ENCODE measurements around the gene PLEKHD1. TPM values are rescaled to one million over a fixed set of nuclear protein-coding genes. Genes with fewer than 3 reads are reported as not detected.

PLEKHD1 gene
- total RNA-seq, 1 experiment from 2014 or later, result 1.0 TPM

DNA sequence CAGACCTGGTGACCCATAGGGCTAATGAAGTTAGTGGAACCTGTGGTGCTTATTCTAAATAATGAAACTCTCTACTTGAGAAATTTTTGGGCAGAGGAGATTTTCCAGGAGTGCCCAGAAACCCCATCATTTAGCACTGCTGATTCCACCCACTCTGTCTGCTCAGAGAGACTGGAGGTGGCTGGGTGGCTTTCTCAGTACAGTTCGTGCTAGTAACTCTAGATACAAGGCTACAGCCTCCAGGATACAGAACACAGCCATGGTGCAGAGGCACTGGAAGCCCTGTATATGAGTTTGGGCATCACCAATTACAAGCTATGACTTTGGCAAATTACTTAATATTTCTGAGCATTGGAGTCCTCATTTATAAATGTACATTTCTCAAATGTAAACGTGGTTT is 57.8 kb downstream of the PLEKHD1 start:
- ATAC-seq (no peak), DNase-seq (ENCODE audit: low spot score) (no peak)
- Mint-ChIP-seq H3K27me3 (ENCODE audit: low read depth) (peaks cover 9% of the 10 kb centered on the region; the same call in 1 of the 2 replicates), H3K4me3 (no peak overlapping the region), H3K27ac (no peak overlapping the region), H3K36me3 (no peaks in the 10 kb centered on the region), H3K9me3 (peaks cover 10% of the 10 kb centered on the region), H3K4me1 (0 out of 2 replicates have a peak, but pooled peaks cover 6% of the 10 kb centered on the region)
- ChIA-PET POLR2A (no interaction called here), CTCF (interaction anchor here (1.0 to 4.0 kb wide), 2 partner anchors 31 to 39 kb away, joined by 7 to 34 read pairs; partner anchors contain the start of gene CCDC177)
- TF ChIP-seq, protein P1, sequence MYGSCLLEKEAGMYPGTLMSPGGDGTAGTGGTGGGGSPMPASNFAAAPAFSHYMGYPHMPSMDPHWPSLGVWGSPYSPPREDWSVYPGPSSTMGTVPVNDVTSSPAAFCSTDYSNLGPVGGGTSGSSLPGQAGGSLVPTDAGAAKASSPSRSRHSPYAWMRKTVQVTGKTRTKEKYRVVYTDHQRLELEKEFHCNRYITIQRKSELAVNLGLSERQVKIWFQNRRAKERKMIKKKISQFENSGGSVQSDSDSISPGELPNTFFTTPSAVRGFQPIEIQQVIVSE (CRISPR knock-in tag; IDR thresholded peaks at IDR 0.05; ENCODE audit: borderline replicate concordance), result no peak
- TF ChIP-seq ZNF219 (CRISPR knock-in tag; IDR thresholded peaks at IDR 0.05; ENCODE audit: borderline replicate concordance), result no peak
- TF ChIP-seq ZNF423 (CRISPR knock-in tag; IDR thresholded peaks at IDR 0.05), result no peak
- TF ChIP-seq, protein P2, sequence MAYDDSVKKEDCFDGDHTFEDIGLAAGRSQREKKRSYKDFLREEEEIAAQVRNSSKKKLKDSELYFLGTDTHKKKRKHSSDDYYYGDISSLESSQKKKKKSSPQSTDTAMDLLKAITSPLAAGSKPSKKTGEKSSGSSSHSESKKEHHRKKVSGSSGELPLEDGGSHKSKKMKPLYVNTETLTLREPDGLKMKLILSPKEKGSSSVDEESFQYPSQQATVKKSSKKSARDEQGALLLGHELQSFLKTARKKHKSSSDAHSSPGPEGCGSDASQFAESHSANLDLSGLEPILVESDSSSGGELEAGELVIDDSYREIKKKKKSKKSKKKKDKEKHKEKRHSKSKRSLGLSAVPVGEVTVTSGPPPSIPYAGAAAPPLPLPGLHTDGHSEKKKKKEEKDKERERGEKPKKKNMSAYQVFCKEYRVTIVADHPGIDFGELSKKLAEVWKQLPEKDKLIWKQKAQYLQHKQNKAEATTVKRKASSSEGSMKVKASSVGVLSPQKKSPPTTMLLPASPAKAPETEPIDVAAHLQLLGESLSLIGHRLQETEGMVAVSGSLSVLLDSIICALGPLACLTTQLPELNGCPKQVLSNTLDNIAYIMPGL (CRISPR knock-in tag; IDR thresholded peaks at IDR 0.05), result no peak
- TF ChIP-seq, protein P3, sequence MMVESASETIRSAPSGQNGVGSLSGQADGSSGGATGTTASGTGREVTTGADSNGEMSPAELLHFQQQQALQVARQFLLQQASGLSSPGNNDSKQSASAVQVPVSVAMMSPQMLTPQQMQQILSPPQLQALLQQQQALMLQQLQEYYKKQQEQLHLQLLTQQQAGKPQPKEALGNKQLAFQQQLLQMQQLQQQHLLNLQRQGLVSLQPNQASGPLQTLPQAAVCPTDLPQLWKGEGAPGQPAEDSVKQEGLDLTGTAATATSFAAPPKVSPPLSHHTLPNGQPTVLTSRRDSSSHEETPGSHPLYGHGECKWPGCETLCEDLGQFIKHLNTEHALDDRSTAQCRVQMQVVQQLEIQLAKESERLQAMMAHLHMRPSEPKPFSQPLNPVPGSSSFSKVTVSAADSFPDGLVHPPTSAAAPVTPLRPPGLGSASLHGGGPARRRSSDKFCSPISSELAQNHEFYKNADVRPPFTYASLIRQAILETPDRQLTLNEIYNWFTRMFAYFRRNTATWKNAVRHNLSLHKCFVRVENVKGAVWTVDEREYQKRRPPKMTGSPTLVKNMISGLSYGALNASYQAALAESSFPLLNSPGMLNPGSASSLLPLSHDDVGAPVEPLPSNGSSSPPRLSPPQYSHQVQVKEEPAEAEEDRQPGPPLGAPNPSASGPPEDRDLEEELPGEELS (CRISPR knock-in tag; IDR thresholded peaks at IDR 0.05), result no peak
- TF ChIP-seq, protein P4, sequence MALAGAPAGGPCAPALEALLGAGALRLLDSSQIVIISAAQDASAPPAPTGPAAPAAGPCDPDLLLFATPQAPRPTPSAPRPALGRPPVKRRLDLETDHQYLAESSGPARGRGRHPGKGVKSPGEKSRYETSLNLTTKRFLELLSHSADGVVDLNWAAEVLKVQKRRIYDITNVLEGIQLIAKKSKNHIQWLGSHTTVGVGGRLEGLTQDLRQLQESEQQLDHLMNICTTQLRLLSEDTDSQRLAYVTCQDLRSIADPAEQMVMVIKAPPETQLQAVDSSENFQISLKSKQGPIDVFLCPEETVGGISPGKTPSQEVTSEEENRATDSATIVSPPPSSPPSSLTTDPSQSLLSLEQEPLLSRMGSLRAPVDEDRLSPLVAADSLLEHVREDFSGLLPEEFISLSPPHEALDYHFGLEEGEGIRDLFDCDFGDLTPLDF (CRISPR knock-in tag; IDR thresholded peaks at IDR 0.05), result no peak
- TF ChIP-seq FOXP1 (CRISPR knock-in tag; IDR thresholded peaks at IDR 0.05; ENCODE audit: borderline replicate concordance), result no peak
- TF ChIP-seq KAT7 (CRISPR knock-in tag; IDR thresholded peaks at IDR 0.05; ENCODE audit: borderline replicate concordance), result no peak
- TF ChIP-seq, protein P5, sequence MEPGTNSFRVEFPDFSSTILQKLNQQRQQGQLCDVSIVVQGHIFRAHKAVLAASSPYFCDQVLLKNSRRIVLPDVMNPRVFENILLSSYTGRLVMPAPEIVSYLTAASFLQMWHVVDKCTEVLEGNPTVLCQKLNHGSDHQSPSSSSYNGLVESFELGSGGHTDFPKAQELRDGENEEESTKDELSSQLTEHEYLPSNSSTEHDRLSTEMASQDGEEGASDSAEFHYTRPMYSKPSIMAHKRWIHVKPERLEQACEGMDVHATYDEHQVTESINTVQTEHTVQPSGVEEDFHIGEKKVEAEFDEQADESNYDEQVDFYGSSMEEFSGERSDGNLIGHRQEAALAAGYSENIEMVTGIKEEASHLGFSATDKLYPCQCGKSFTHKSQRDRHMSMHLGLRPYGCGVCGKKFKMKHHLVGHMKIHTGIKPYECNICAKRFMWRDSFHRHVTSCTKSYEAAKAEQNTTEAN (CRISPR knock-in tag; IDR thresholded peaks at IDR 0.05), result no peak
- TF ChIP-seq, protein P6, sequence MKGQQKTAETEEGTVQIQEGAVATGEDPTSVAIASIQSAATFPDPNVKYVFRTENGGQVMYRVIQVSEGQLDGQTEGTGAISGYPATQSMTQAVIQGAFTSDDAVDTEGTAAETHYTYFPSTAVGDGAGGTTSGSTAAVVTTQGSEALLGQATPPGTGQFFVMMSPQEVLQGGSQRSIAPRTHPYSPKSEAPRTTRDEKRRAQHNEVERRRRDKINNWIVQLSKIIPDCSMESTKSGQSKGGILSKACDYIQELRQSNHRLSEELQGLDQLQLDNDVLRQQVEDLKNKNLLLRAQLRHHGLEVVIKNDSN (CRISPR knock-in tag; IDR thresholded peaks at IDR 0.05), result no peak
- TF ChIP-seq FOXJ3 (CRISPR knock-in tag; IDR thresholded peaks at IDR 0.05; ENCODE audit: borderline replicate concordance), result no peak
- no peak for TF ChIP-seq ATF1 (CRISPR knock-in tag; IDR thresholded peaks at IDR 0.05)
- TF ChIP-seq, protein P7, sequence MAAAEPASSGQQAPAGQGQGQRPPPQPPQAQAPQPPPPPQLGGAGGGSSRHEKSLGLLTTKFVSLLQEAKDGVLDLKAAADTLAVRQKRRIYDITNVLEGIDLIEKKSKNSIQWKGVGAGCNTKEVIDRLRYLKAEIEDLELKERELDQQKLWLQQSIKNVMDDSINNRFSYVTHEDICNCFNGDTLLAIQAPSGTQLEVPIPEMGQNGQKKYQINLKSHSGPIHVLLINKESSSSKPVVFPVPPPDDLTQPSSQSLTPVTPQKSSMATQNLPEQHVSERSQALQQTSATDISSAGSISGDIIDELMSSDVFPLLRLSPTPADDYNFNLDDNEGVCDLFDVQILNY (CRISPR knock-in tag; IDR thresholded peaks at IDR 0.05), result no peak
- no peak for TF ChIP-seq SOX15 (CRISPR knock-in tag; IDR thresholded peaks at IDR 0.05)
- TF ChIP-seq CREB1 (CRISPR knock-in tag; IDR thresholded peaks at IDR 0.05), result no peak
- TF ChIP-seq EMX1 (CRISPR knock-in tag; IDR thresholded peaks at IDR 0.05), result no peak
- TF ChIP-seq, protein P8, sequence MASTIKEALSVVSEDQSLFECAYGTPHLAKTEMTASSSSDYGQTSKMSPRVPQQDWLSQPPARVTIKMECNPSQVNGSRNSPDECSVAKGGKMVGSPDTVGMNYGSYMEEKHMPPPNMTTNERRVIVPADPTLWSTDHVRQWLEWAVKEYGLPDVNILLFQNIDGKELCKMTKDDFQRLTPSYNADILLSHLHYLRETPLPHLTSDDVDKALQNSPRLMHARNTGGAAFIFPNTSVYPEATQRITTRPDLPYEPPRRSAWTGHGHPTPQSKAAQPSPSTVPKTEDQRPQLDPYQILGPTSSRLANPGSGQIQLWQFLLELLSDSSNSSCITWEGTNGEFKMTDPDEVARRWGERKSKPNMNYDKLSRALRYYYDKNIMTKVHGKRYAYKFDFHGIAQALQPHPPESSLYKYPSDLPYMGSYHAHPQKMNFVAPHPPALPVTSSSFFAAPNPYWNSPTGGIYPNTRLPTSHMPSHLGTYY (CRISPR knock-in tag; IDR thresholded peaks at IDR 0.05), result no peak
- no peak for TF ChIP-seq OVOL2 (CRISPR knock-in tag; IDR thresholded peaks at IDR 0.05; ENCODE audit: borderline replicate concordance)
